Liver (tissue), 9 donors: ENCODE measurements around the gene TUFT1. TPM values are rescaled to one million over a fixed set of nuclear protein-coding genes. Genes with fewer than 3 reads are reported as not detected.

Source experiments
- DNase-seq: peaks from one replicate; pipeline ENCODE4 v3.0.0-alpha.2; 2017; ENCODE audit warnings: low spot score
- H3K27ac ChIP-seq, 2 donors: one replicate each; pipeline ENCODE4 v1.7.0; 2013; ENCODE audit warnings: inconsistent platforms in 2 of 2, low read length in 2 of 2, control low read depth in 1 of 2, low read depth in 1 of 2, mild to moderate bottlenecking in 1 of 2
- H3K27me3 ChIP-seq, 4 donors: one replicate each; pipeline versions ENCODE4 v1.6.1 to v1.7.0; 2013; ENCODE audit warnings: low read length in 3 of 4, inconsistent platforms in 1 of 4, mild to moderate bottlenecking in 1 of 4, moderate library complexity in 1 of 4; ENCODE audit not compliant: control insufficient read depth in 4 of 4, insufficient read depth in 4 of 4
- H3K36me3 ChIP-seq, 4 donors: one replicate each; pipeline versions ENCODE4 v1.6.1 to v1.7.0; 2013; ENCODE audit warnings: low read length in 3 of 4, mild to moderate bottlenecking in 3 of 4, low read depth in 1 of 4, moderate library complexity in 1 of 4; ENCODE audit not compliant: control insufficient read depth in 4 of 4, insufficient read depth in 3 of 4
- H3K4me1 ChIP-seq, 4 donors: one replicate each; pipeline versions ENCODE4 v1.6.1 to v1.7.0; 2013; ENCODE audit warnings: low read length in 3 of 4, mild to moderate bottlenecking in 3 of 4, moderate library complexity in 1 of 4; ENCODE audit not compliant: control insufficient read depth in 4 of 4, insufficient read depth in 4 of 4
- H3K4me3 ChIP-seq, 3 donors: one replicate each; pipeline versions ENCODE4 v1.6.1 to v1.7.0; 2013; ENCODE audit warnings: low read length in 3 of 3, control low read depth in 1 of 3, low read depth in 1 of 3, mild to moderate bottlenecking in 1 of 3
- H3K9ac ChIP-seq, 2 donors: one replicate each; pipeline ENCODE4 v1.7.0; 2013; ENCODE audit warnings: low read length in 2 of 2, mild to moderate bottlenecking in 2 of 2, moderate library complexity in 2 of 2, control low read depth in 1 of 2, low read depth in 1 of 2
- H3K9me3 ChIP-seq, 4 donors: one replicate each; pipeline versions ENCODE4 v1.6.1 to v1.7.0; 2013; ENCODE audit warnings: low read length in 3 of 4; ENCODE audit not compliant: control insufficient read depth in 4 of 4
- ATF3 ChIP-seq: IDR thresholded peaks from 2 replicates; pipeline ENCODE4 v1.6.1; 2016; ENCODE audit warnings: antibody characterized with exemption
- EGR1 ChIP-seq, 2 donors: IDR thresholded peaks; 2 replicates each; pipeline ENCODE4 v1.6.1; 2016 to 2018; ENCODE audit warnings: antibody characterized with exemption in 2 of 2, low read depth in 2 of 2
- FOXA1 ChIP-seq: IDR thresholded peaks from 2 replicates; pipeline ENCODE4 v1.6.1; 2016; ENCODE audit warnings: antibody characterized with exemption
- FOXA2 ChIP-seq: IDR thresholded peaks from 2 replicates; pipeline ENCODE4 v1.6.1; 2016; ENCODE audit warnings: antibody characterized with exemption
- GABPA ChIP-seq, 2 donors: IDR thresholded peaks in 1 of 2; conservative IDR thresholded peaks in 1 of 2; 2 replicates each; pipeline ENCODE4 v1.6.1; 2016; ENCODE audit warnings: antibody characterized with exemption in 2 of 2, mild to moderate bottlenecking in 1 of 2, moderate library complexity in 1 of 2
- HNF4A ChIP-seq, 2 donors: conservative IDR thresholded peaks; 2 replicates each; pipeline ENCODE4 v1.6.1; 2016; ENCODE audit warnings: antibody characterized with exemption in 2 of 2, mild to moderate bottlenecking in 2 of 2
- HNF4G ChIP-seq: IDR thresholded peaks from 2 replicates; pipeline ENCODE4 v1.6.1; 2016; ENCODE audit warnings: antibody characterized with exemption
- JUND ChIP-seq, 2 donors: IDR thresholded peaks; 2 replicates each; pipeline ENCODE4 v1.6.1; 2016; ENCODE audit warnings: antibody characterized with exemption in 2 of 2
- NR2F2 ChIP-seq: IDR thresholded peaks from 2 replicates; pipeline ENCODE4 v1.6.1; 2016; ENCODE audit warnings: antibody characterized with exemption
- RAD21 ChIP-seq, 2 donors: IDR thresholded peaks; 2 replicates each; pipeline ENCODE4 v1.6.1; 2016; ENCODE audit warnings: antibody characterized with exemption in 2 of 2, mild to moderate bottlenecking in 2 of 2
- REST ChIP-seq: IDR thresholded peaks from 2 replicates; pipeline ENCODE4 v1.6.1; 2016; ENCODE audit warnings: antibody characterized with exemption, mild to moderate bottlenecking
- RXRA ChIP-seq, 2 donors: IDR thresholded peaks; 2 replicates each; pipeline ENCODE4 v1.6.1; 2017 to 2018; ENCODE audit warnings: antibody characterized with exemption in 2 of 2, mild to moderate bottlenecking in 1 of 2
- SP1 ChIP-seq: IDR thresholded peaks from 2 replicates; pipeline ENCODE4 v1.6.1; 2018; ENCODE audit warnings: antibody characterized with exemption, mild to moderate bottlenecking
- TAF1 ChIP-seq: conservative IDR thresholded peaks from 2 replicates; pipeline ENCODE4 v1.6.1; 2016; ENCODE audit warnings: antibody characterized with exemption, mild to moderate bottlenecking
- YY1 ChIP-seq: IDR thresholded peaks from 2 replicates; pipeline ENCODE4 v1.6.1; 2016; ENCODE audit warnings: antibody characterized with exemption, mild to moderate bottlenecking
- WGBS: extraction: QIAGEN DNeasy Blood & Tissue Kit; methylation state at CpG from one replicate; pipeline ENCODE4 v1.1.7; 2013; 5-methylcytosine and 5-hydroxymethylcytosine counted together
- polyA plus RNA-seq, 2 donors: library from polyadenylated mRNA; stranded (reverse) in 1 of 2; unstranded in 1 of 2; fragments of 200-250 nt in 1 of 2; fragments of >200 nt in 1 of 2; fragmentation: Nextera tagmentation in 1 of 2; extraction: Ambion mirVana in 1 of 2; gene quantifications; one replicate each; pipeline versions ENCODE4 v1.2.1 to v1.2.3, GENCODE V29; 2013 to 2015
- total RNA-seq, 2 donors: library from RNA; depleted of rRNA; stranded (reverse); fragments of >200 nt; gene quantifications; one replicate each; pipeline ENCODE4 v1.2.3, GENCODE V29; 2014
- TF ChIP-seq, protein P1 (sequence below): IDR thresholded peaks from 2 replicates; pipeline ENCODE4 v1.6.1; 2016; ENCODE audit warnings: antibody characterized with exemption
- donor health status: healthy.
- donor health status: healthy.
- donor health status: healthy.
- donor health status: healthy.
- donor health status: healthy.

TUFT1 gene
- total and polyA plus RNA-seq, 4 donors: 1.7 to 4.8 (median 3.0) TPM

GRCh38 chr1:151502035-151502700 is 37.9 kb upstream of the TUFT1 start:
- WGBS: 75% methylated on average over 5 of the region's 5 CpGs
- H3K27ac ChIP-seq: no peak overlapping the region
- no peaks in the 10 kb centered on the region for H3K9me3 ChIP-seq
- no peaks in the 10 kb centered on the region for H3K36me3 ChIP-seq
- H3K9ac ChIP-seq: no peak overlapping the region
- no peaks in the 10 kb centered on the region for H3K4me1 ChIP-seq
- no peaks in the 10 kb centered on the region for H3K27me3 ChIP-seq
- no peak overlapping the region for H3K4me3 ChIP-seq
- DNase-seq: no peak
- TF ChIP-seq, protein P1, sequence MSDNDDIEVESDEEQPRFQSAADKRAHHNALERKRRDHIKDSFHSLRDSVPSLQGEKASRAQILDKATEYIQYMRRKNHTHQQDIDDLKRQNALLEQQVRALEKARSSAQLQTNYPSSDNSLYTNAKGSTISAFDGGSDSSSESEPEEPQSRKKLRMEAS: no peak
- TF ChIP-seq HNF4G (no peak), YY1 (no peak), JUND (IDR thresholded peaks at IDR 0.05) (no peak), TAF1 (no peak), ATF3 (no peak), EGR1 (IDR thresholded peaks at IDR 0.05; ENCODE audit: low read depth in 2 of 2) (no peak), SP1 (no peak)

DNA sequence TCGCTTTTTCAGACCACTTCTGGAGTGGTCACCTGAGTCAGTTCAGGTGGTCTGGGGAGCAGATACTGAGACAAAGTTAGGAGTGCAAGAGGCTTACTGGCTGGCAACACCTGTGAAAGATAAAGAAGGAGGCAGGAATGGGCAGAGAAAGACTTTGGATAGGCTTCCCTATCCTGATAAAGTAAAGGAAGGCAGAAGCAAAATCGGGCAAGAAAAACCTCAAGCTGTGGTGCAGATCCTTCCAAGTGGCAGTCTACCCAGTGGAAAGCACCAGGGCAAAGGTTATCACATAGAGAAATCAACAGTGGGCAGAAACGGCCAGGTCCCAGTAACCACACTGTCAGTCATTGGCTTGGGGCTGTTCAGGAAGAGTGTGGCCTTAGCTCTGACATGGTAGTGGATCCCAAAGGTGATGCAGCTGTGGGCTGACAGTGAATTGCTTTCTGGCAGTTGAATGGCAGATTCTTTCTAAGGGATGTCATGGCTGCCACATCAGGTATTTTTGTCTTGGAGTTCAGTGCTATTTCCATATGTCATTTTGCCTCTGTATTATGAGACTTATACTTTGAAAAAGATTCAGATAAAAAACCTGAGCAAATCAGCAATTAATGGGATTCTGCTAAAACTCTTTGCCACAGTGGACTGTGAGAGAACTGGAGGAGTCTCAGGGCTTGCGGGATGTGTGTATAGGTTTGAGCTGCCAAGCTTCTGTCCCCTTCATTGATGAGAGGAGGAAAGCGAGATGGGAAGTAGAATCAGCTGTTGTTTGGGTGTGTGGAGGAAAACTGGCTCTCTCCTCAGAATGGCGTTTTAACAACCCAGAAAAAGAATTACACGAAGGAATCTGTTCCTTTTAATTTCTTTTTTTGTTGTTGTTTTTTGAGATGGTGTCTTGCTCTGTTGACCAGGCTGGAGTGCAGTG is 37.0 kb upstream of the TUFT1 start:
- Histone ChIP-seq H3K27ac (no peak overlapping the region), H3K4me1 (no peaks in the 10 kb centered on the region), H3K9ac (no peak overlapping the region), H3K4me3 (no peak overlapping the region), H3K9me3 (no peaks in the 10 kb centered on the region), H3K27me3 (no peaks in the 10 kb centered on the region), H3K36me3 (no peaks in the 10 kb centered on the region)
- WGBS: 72% methylated on average over 7 of the region's 7 CpGs
- no peak for DNase-seq
- TF ChIP-seq HNF4A (conservative IDR thresholded peaks at IDR 0.05) (no peak), NR2F2 (no peak), RAD21 (IDR thresholded peaks at IDR 0.05) (no peak), RXRA (IDR thresholded peaks at IDR 0.05) (no peak), SP1 (no peak)
- TF ChIP-seq, protein P1: no peak

DNA sequence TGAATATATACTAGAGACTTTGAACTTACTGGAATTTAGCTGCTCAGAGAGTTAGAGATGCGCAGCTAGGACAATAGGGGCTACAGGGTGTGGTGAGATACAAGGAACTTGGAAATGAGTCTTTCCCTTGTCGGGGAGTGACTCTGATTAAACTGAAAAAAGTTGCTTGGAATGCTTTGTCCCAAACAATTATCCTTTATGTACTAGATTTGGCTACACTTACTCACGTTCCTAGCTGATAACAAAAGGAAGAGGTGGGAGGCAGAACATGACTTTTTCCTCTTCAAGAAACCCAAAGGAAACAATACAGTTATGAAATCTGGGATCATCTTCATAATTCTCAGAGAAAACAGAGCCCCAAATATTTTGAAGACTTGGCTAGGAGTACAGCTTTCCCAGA is 35.9 kb upstream of the TUFT1 start:
- Histone ChIP-seq H3K27me3 (no peaks in the 10 kb centered on the region), H3K27ac (no peak overlapping the region), H3K4me1 (no peaks in the 10 kb centered on the region), H3K9ac (no peak overlapping the region), H3K4me3 (no peak overlapping the region), H3K36me3 (no peaks in the 10 kb centered on the region), H3K9me3 (no peaks in the 10 kb centered on the region)
- WGBS: 68% methylated on average over 3 of the region's 3 CpGs
- TF ChIP-seq YY1 (no peak), JUND (IDR thresholded peaks at IDR 0.05) (no peak), TAF1 (no peak), EGR1 (IDR thresholded peaks at IDR 0.05; ENCODE audit: low read depth in 2 of 2) (no peak), NR2F2 (no peak), ATF3 (no peak), HNF4G (no peak), HNF4A (conservative IDR thresholded peaks at IDR 0.05) (no peak), GABPA (IDR thresholded peaks at IDR 0.05 in 1 of 2, conservative IDR thresholded peaks at IDR 0.05 in 1 of 2) (no peak), RXRA (IDR thresholded peaks at IDR 0.05) (no peak), RAD21 (IDR thresholded peaks at IDR 0.05) (no peak), FOXA2 (no peak), FOXA1 (no peak), SP1 (no peak), REST (no peak)
- no peak for DNase-seq
